HG03378 (cell line): ENCODE measurements around the gene CCDC157.
"Not testable (repeated sequence)": the region's sequence is repeated elsewhere in the genome, so short reads cannot be mapped to it uniquely, and the experiment has no call there.

Source experiments
- ATAC-seq: cut with Tn5 transposase; IDR thresholded peaks from one replicate; pipeline ENCODE4 v1.9.1; 2021; ENCODE audit warnings: mild to moderate bottlenecking, moderate library complexity; ENCODE audit not compliant: unreplicated experiment

Gene CCDC157

GRCh38 chr22:30386960-30387827 is 30.4 kb downstream of the CCDC157 start, which contains the start of gene RNF215:
RNF215 (minus strand) TSS chr22:30387411; CDS start chr22:30387313, 98 bp downstream.
- no peak for ATAC-seq

GRCh38 chr22:30390974-30391691 is 34.3 kb downstream of the CCDC157 start:
- ATAC-seq: no peak

- no peak for ATAC-seq
Observed at GRCh38 chr22:30392661-30393321, 36.0 kb downstream of the CCDC157 start.

GRCh38 chr22:30393322-30393680 is 36.5 kb downstream of the CCDC157 start:
- no peak for ATAC-seq

- ATAC-seq: no peak
Observed at GRCh38 chr22:30393885-30394284, 37.1 kb downstream of the CCDC157 start.

GRCh38 chr22:30396871-30397655 is 40.3 kb downstream of the CCDC157 start, which contains the start of gene SEC14L2:
SEC14L2 (plus strand) TSS chr22:30397018; CDS start chr22:30397117, 99 bp downstream.
- ATAC-seq: no peak

- ATAC-seq: no peak
Observed at GRCh38 chr22:30397656-30398635, 41.1 kb downstream of the CCDC157 start.

DNA sequence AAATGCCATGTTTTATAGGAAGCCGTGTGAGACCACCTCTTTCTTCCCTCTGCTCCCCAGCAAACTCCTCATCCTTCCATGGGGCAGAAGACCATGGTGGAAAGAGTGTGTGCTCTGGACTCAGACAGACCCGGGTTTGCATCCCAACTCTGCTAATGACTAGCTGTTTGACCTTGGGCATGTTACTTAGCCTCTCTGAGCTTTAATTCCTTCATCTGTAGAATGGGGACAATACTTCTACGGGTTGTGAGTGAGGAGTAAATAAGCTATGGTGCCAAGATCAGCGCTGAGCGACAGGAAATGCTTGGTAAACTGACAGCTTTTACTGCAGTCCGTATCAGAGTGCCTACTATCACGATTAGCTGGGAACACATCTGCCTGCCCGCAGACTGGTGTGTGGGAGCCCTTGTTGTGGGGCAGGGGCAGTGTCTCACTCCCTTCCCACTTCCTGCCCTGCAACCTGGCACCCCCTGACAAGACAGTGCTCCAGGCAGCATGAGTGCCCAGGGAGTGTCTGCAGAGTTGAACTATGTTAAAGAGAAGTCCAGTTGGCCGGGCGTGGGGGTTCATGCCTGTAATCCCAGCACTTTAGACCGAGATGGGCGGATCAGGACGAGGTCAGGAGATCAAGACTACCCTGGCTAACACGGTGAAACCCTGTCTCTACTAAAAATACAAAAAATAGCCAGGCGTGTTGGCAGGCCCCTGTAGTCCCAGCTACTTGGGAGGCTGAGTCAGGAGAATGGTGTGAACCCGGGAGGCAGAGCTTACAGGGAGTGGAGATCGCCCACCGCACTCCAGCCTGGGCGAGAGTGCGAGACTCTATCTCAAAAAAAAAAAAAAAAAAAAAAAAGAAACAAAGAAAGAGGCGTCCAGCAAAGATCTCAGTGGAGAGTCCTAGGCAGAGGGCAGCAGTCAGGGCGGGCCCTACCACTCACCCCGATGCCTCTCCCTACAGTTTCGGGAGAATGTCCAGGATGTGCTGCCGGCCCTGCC is 42.2 kb downstream of the CCDC157 start:
- ATAC-seq: no peak

DNA sequence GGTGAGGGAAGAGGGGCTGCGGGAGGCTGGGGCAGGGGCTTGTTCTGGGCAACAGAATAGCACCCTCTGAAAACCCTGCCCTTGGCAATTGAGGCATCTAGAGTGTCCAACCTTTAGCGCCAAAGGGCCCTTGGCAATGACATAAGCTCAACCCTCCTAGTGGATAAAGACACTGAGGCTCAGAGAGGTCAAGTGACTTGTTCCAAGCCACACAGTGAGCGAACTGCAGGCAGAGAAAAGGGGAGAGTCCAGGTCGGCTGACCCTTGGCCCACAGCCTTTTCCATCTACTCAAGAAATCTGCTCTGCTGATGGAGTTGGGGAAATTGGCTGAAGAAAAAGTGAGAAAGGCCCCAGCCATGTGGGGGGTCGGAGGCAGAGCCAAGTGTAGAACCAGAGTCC is 42.9 kb downstream of the CCDC157 start:
- no peak for ATAC-seq

- no peak for ATAC-seq
Observed at GRCh38 chr22:30400159-30400558, 43.4 kb downstream of the CCDC157 start.

DNA sequence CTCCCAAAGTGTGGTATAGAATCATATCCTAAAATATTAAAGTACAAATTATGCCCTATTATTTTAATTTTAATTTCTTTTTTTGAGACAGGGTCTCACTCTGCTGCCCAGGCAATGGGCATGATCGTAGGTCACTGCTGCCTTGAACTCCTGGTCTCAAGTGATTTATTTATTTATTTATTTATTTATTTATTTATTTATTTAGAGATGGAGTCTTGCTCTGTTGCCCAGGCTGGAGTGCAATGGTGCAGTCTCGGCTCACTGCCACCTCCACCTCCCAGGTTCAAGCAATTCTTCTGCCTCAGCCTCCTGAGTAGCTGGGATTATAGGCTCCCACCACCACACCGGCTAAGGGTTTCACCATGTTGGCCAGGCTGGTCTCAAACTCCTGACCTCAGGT is 44.2 kb downstream of the CCDC157 start:
- not testable (repeated sequence) for ATAC-seq

- ATAC-seq: no peak
Observed at GRCh38 chr22:30402028-30402765, 45.4 kb downstream of the CCDC157 start.

GRCh38 chr22:30402766-30403104 is 45.9 kb downstream of the CCDC157 start:
- not testable (repeated sequence) for ATAC-seq

DNA sequence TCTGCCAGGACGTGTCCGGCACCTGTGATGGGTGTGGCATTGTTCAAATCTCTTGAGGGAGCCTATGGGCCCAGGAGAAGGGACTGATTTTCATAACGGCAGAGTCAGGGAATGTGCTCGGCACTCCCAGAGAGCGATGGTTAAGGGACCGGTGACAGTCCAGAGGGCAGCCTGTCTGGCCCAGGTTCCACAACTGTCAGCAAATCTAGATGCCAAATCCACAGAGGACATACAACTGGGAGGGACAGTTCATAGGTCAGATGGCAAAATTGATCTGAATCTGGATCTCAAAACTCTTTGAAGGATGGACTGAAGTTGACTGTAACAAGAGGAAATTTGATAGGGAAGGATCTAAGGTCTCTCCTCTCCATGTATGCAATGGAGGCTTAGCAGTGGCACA is 47.5 kb downstream of the CCDC157 start:
- ATAC-seq: no peak

DNA sequence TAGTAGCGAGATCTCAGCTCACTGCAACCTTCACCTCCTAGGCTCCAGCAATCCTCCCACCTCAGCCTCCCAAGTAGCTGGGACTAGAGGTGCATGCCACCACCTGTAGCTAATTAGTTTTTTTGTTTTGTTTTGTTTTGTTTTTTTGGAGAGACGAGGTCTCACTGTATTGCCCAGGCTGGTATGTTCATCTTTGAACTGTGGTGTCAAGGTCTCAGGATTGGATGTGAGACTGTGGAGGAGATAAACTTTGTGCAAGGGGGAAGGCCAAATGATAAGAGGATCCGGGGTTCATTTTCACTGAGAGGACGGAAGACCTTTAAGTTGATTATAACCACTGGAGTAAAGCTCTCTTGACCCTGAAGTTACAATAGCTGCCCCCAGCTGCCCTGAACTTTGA is 48.9 kb downstream of the CCDC157 start:
- ATAC-seq: no peak

DNA sequence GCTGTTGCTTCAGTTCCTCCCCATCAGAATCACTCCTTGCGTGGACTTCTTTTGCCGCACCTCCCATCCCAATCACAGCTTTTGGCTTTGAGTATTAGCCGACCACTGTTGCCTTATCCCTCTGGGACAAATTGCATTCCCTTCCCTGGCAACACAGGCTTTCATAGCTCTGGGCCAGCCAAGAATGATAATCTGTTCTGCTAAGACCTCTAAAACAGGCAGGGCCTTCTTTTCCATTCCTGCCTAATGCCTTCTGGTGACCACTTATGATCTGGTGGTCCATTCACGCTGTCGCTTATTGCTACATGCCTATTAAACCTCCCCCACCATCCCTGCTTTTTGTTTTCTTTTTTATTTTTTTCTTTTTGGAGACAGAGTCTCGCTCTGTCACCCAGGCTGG is 49.6 kb downstream of the CCDC157 start:
- no peak for ATAC-seq

DNA sequence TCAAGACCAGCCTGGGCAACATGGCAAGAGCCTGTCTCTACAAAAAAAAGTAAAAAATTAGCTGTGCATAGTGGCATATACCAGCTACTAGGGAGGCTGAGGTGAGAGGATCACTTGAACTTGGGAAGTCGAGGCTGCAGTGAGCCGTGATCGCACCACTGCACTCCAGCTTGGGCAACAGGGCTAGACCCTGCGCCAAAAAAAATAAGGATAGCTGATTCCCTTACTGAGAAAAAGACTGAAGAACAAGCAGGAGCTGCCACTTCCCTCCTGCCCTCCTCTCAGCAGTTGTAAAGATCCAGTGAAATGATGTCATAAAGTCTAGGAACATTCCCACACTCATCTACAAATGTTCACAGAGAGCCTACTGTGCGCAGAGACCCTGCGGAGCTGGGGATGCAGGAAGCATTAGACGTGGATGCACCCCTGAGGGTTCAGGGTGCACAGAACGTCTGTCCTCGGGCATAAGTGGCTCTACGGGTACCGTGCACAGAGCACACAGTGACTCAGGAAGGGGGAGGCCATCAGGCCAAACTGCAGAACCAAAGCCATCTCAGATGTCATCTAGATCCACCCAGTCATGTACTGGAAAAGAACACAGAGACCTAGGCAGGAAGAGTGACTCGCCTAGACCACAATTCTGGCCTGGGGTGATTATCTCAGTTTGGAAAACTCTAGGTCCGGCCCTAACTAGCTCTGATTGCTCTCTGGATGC is 51.7 kb downstream of the CCDC157 start:
- ATAC-seq: no peak
